Heart left ventricle (tissue), 16 donors: ENCODE measurements around the gene SELENOO. TPM values are rescaled to one million over a fixed set of nuclear protein-coding genes. Genes with fewer than 3 reads are reported as not detected.

Experiments used
- ATAC-seq, 4 donors: fragments of 200-7000 bp; cut with Tn5 transposase; one replicate each; pipeline ENCODE4 v1.9.1; 2020 to 2022; ENCODE audit warnings: moderate library complexity in 4 of 4, mild to moderate bottlenecking in 3 of 4, moderate number of reproducible peaks in 1 of 4
- DNase-seq, 5 donors: peaks; one replicate each; pipeline ENCODE4 v3.0.0-alpha.2; 2020
- H3K27ac ChIP-seq, 12 donors: fragments of 200-600 bp; sonication (generic) in 4 of 12; one replicate each; pipeline versions ENCODE4 v1.5.0 to v1.8.0; 2016 to 2022; ENCODE audit warnings: mild to moderate bottlenecking in 2 of 12
- H3K27me3 ChIP-seq, 9 donors: fragments of 200-600 bp; sonication (generic) in 2 of 9; one replicate each; pipeline versions ENCODE4 v1.5.1 to v1.8.0; 2016 to 2022; ENCODE audit warnings: mild to moderate bottlenecking in 3 of 9
- H3K36me3 ChIP-seq, 9 donors: fragments of 200-600 bp; sonication (generic) in 2 of 9; one replicate each; pipeline versions ENCODE4 v1.5.0 to v1.8.0; 2018 to 2022; ENCODE audit warnings: mild to moderate bottlenecking in 2 of 9
- H3K4me1 ChIP-seq, 12 donors: fragments of 200-600 bp; sonication (generic) in 4 of 12; one replicate each; pipeline versions ENCODE4 v1.5.0 to v1.8.0; 2016 to 2022; ENCODE audit warnings: mild to moderate bottlenecking in 3 of 12
- H3K4me3 ChIP-seq, 12 donors: fragments of 200-600 bp; sonication (generic) in 4 of 12; one replicate each; pipeline versions ENCODE4 v1.5.0 to v1.8.0; 2017 to 2022; ENCODE audit warnings: mild to moderate bottlenecking in 9 of 12, moderate library complexity in 4 of 12
- H3K9me3 ChIP-seq, 12 donors: fragments of 200-600 bp; sonication (generic) in 4 of 12; one replicate each; pipeline versions ENCODE4 v1.5.0 to v1.8.0; 2016 to 2022; ENCODE audit warnings: mild to moderate bottlenecking in 1 of 12
- CTCF ChIP-seq, 12 donors: fragments of 200-600 bp; sonication (generic) in 4 of 12; IDR thresholded peaks; one replicate each; pipeline versions ENCODE4 v1.5.0 to v1.8.0; 2018 to 2022; ENCODE audit warnings: antibody characterized with exemption in 12 of 12, mild to moderate bottlenecking in 5 of 12
- POLR2A ChIP-seq, 2 donors: fragments of 450-650 bp; IDR thresholded peaks; one replicate each; pipeline ENCODE4 v1.6.1; 2017; ENCODE audit warnings: antibody characterized with exemption in 2 of 2, mild to moderate bottlenecking in 2 of 2, moderate library complexity in 2 of 2
- WGBS, 4 donors: extraction: QIAGEN DNeasy Blood & Tissue Kit in 2 of 4; methylation state at CpG; one replicate each; pipeline versions ENCODE4 v1.1.5 to v1.1.7; 2013 to 2018; 5-methylcytosine and 5-hydroxymethylcytosine counted together
- intact Hi-C, 10 donors: fragments of 100-400 bp; cut with DNase I; formaldehyde crosslinking; loops; one replicate each; pipeline versions ENCODE4 v1.11.1 to v1.14.2; 2022
- polyA plus RNA-seq, 2 donors: library from polyadenylated mRNA; stranded (reverse); fragments of 200-250 nt; gene quantifications; one replicate each; pipeline ENCODE4 v1.2.3, GENCODE V29; 2013
- total RNA-seq, 9 donors: library from RNA; depleted of rRNA in 2 of 9; stranded (reverse); fragments of >200 nt in 2 of 9; fragmentation: NEBNext Ultra II Directional in 3 of 9; extraction: Animal tissue kit (Norgen Biotek cat#: 25700) in 3 of 9; gene quantifications; one replicate each; pipeline versions ENCODE4 v1.1.0 to v1.2.4, GENCODE V29; 2016 to 2023
- donor health status: ischemic (EF 13 %, LVEDD 7.1; RV severe dilation, severe dysfunction).
- donor health status: healthy with polysubstance abuse.
- donor health status: DM: no; HTN: yes; CAD: no.
- donor health status: DM: no; HTN: no; CAD: no.
- donor health status: ischemic (EF 25% LVEDD 6.9; RV normal size, moderate dysfunction).
- donor health status: ischemic (EF 25% LVEDD 5.7; RV mildly dilated, moderate dysfunction).
- donor health status: healthy.
- donor health status: DM: yes; HTN: yes; CAD: no.
- donor health status: ischemic (EF 35%, LVEDD 5.7; RV mildly dilated, moderate dysfunction).
- donor health status: nonischemic (EF 11% LVEDD 7.7; RV severe dilation, severe dysfunction).
- donor health status: DM: yes; HTN: yes; CAD: no.
- donor health status: PGD.
- donor health status: ischemic (EF 29% LVEDD 5.4; RV normal size, mild dysfunction).
- donor health status: nonischemic (EF 23%, LVEDD 6.1; RV moderate dilation, normal function).

The SELENOO gene
- total and polyA plus RNA-seq, 11 donors = 10.4 to 23.8 (median 15.4) TPM

GRCh38 chr22:50248196-50249081, 47.6 kb downstream of the SELENOO start:
- 87 to 95% (median 89%) methylated on average over 10 to 29 of the region's 29 CpGs for WGBS, 4 donors
- TF ChIP-seq POLR2A (IDR thresholded peaks at IDR 0.05) = no peak
- no peak for TF ChIP-seq CTCF (IDR thresholded peaks at IDR 0.05)
- peaks cover 8 to 57% (median 39%) of the 10 kb centered on the region in 12 donors for H3K4me1 ChIP-seq
- H3K4me3 ChIP-seq = no peak overlapping the region
- no peak overlapping the region for H3K27ac ChIP-seq
- intact Hi-C loops = loop anchor here in 5 of 10 donors (10.0 kb wide), 4 partner anchors 246 to 366 kb away; partner anchors contain the start of genes LMF2 (in 1 of the 5), NCAPH2 (in 1 of the 5) and SCO2 (in 1 of the 5)
- DNase-seq (no peak), ATAC-seq (no peak)
- no peaks in the 10 kb centered on the region for H3K9me3 ChIP-seq
- peaks cover 0 to 25% (median 8%) of the 10 kb centered on the region in 9 donors for H3K36me3 ChIP-seq
- H3K27me3 ChIP-seq = no peaks in the 10 kb centered on the region

GRCh38 chr22:50249341-50250248, 48.8 kb downstream of the SELENOO start:
- no peak for DNase-seq
- no peaks in the 10 kb centered on the region for H3K27me3 ChIP-seq
- no peaks in the 10 kb centered on the region for H3K9me3 ChIP-seq
- no peak for ATAC-seq
- WGBS, 4 donors = 92 to 95% (median 93%) methylated on average over 27 to 32 of the region's 32 CpGs
- intact Hi-C loops = loop anchor here in 9 of 10 donors (2.0 to 10.0 kb wide), 7 partner anchors 77 to 365 kb away; partner anchors contain the start of genes PPP6R2 (in 6 of the 9), LMF2 (in 3 of the 9), NCAPH2 (in 3 of the 9) and DENND6B (in 1 of the 9)
- H3K4me3 ChIP-seq = peak overlapping the region in 6 of 12 donors; percentile 69 to 83 (median 71)
- H3K36me3 ChIP-seq = peaks cover 0 to 25% (median 8%) of the 10 kb centered on the region in 9 donors
- no peak overlapping the region for H3K27ac ChIP-seq
- TF ChIP-seq POLR2A (IDR thresholded peaks at IDR 0.05) (no peak), CTCF (IDR thresholded peaks at IDR 0.05) (no peak)
- H3K4me1 ChIP-seq = peaks cover 5 to 50% (median 32%) of the 10 kb centered on the region in 12 donors

- TF ChIP-seq CTCF (IDR thresholded peaks at IDR 0.05) (no peak), POLR2A (IDR thresholded peaks at IDR 0.05) (no peak)
- peak overlapping the region in 11 of 12 donors; percentile 53 to 83 (median 69) for H3K4me3 ChIP-seq
- ATAC-seq (no peak), DNase-seq (no peak)
- peaks cover 0 to 25% (median 8%) of the 10 kb centered on the region in 9 donors for H3K36me3 ChIP-seq
- H3K4me1 ChIP-seq = peaks cover 5 to 49% (median 32%) of the 10 kb centered on the region in 12 donors
- H3K27me3 ChIP-seq = no peaks in the 10 kb centered on the region
- intact Hi-C loops = loop anchor here in 8 of 10 donors (2.0 to 10.0 kb wide), 4 partner anchors 77 to 255 kb away; partner anchors contain the start of genes PPP6R2 (in 6 of the 8), LMF2 (in 2 of the 8), NCAPH2 (in 2 of the 8) and DENND6B (in 1 of the 8)
- H3K27ac ChIP-seq = peak overlapping the region in 1 of 12 donors; percentile 69
- no peaks in the 10 kb centered on the region for H3K9me3 ChIP-seq
- WGBS, 4 donors = 82 to 91% (median 83%) methylated on average over 11 of the region's 11 CpGs; no CpG with 5 or more reads in 1 of the 4 donors
Observed at GRCh38 chr22:50250249-50250554, 49.4 kb downstream of the SELENOO start.
